Nucleus accumbens (tissue), 56 donors: ENCODE measurements around the gene NPNT.
"Not testable (repeated sequence)": the region's sequence is repeated elsewhere in the genome, so short reads cannot be mapped to it uniquely, and the experiment has no call there.

Source experiments
- DNase-seq, 56 donors: peaks; one replicate each; lab custom pipeline; 2025; lab: John Stamatoyannopoulos, UW

The NPNT gene

GRCh38 chr4:105894660-105895582 lies at the start of gene NPNT:
TSS of gene NPNT (plus strand) at chr4:105895471. CDS start at chr4:105895653, 182 bp downstream.
- DNase-seq, result peak in 23 of 56 donors; percentile 1 to 61 (median 29)

GRCh38 chr4:105845559-105845958 lies 49.7 kb upstream of the NPNT start:
- DNase-seq, result no peak

- DNase-seq, result not testable (repeated sequence)
These were observed 46.9 kb upstream of the NPNT start for GRCh38 chr4:105848359-105848758.

GRCh38 chr4:105851196-105851595 lies 44.1 kb upstream of the NPNT start:
- no peak for DNase-seq

GRCh38 chr4:105852230-105852629 lies 43.0 kb upstream of the NPNT start:
- not testable (repeated sequence) for DNase-seq

GRCh38 chr4:105858466-105859040 lies 36.7 kb upstream of the NPNT start:
- no peak for DNase-seq

- no peak for DNase-seq
These were observed 36.0 kb upstream of the NPNT start for GRCh38 chr4:105859233-105859632.

GRCh38 chr4:105870963-105871362 lies 24.3 kb upstream of the NPNT start:
- no peak for DNase-seq

GRCh38 chr4:105871997-105872396 lies 23.3 kb upstream of the NPNT start:
- no peak for DNase-seq

- DNase-seq, result no peak
These were observed 20.0 kb upstream of the NPNT start for GRCh38 chr4:105875233-105875632.

GRCh38 chr4:105878668-105879067 lies 16.6 kb upstream of the NPNT start:
- no peak for DNase-seq

- DNase-seq, result no peak
These were observed 7.8 kb upstream of the NPNT start for GRCh38 chr4:105887508-105887907.

GRCh38 chr4:105895583-105896460 lies 551 bp downstream of the NPNT start:
- peak in 25 of 56 donors; percentile 7 to 67 (median 34) for DNase-seq

GRCh38 chr4:105896461-105896942 lies 1.2 kb downstream of the NPNT start:
- peak in 5 of 56 donors; percentile 3 to 53 (median 41) for DNase-seq

- DNase-seq, result peak in 2 of 56 donors; percentile 0 to 4
These were observed 1.9 kb downstream of the NPNT start for GRCh38 chr4:105896984-105897775.

GRCh38 chr4:105900541-105900940 lies 5.3 kb downstream of the NPNT start:
- no peak for DNase-seq

GRCh38 chr4:105902550-105903262 lies 7.4 kb downstream of the NPNT start:
- DNase-seq, result no peak

- DNase-seq, result no peak
These were observed 14.6 kb downstream of the NPNT start for GRCh38 chr4:105909787-105910281.

- DNase-seq, result no peak
These were observed 16.2 kb downstream of the NPNT start for GRCh38 chr4:105911426-105911825.
